H1 (cell line): ENCODE data around the gene PTPN22. TPM values are rescaled to one million over a fixed set of nuclear protein-coding genes. Genes with fewer than 3 reads are reported as not detected.

ENCODE experiments used
- CBX8 ChIP-seq: fragments of 300-800, 300-1000 bp; sonication (generic); IDR thresholded peaks from 2 replicates; pipeline ENCODE4 v1.7.1; 2016; ENCODE audit warnings: low read depth, low read length, borderline replicate concordance
- GTF2F1 ChIP-seq: IDR thresholded peaks from 2 replicates; pipeline ENCODE4 v1.6.1; 2012; ENCODE audit warnings: low read depth, low read length, improper control_type of control experiment, borderline replicate concordance
- polyA plus RNA-seq, 7 experiments: library from polyadenylated mRNA; depleted of rRNA in 3 of 7; stranded (reverse) in 5 of 7; unstranded in 2 of 7; fragments of >200 nt in 5 of 7; fragments of 200-250 nt in 2 of 7; gene quantifications; 1 replicate in 5 of 7; 2 replicates in 1 of 7; 4 replicates in 1 of 7; pipeline versions ENCODE4 v1.2.1 to v1.2.3, GENCODE V29; 2011 to 2013; ENCODE audit warnings: missing spikeins in 2 of 7, mixed read lengths in 2 of 7
- total RNA-seq: library from RNA; stranded (reverse); fragmentation: NEBNext Ultra II Directional; extraction: Animal tissue kit (Norgen Biotek cat#: 25700); gene quantifications from 2 replicates; pipeline ENCODE4 v1.2.1, GENCODE V29; 2021

Gene PTPN22
- total and polyA plus RNA-seq, 2 of the 8 experiments (the other 6 are each of a cell fraction or from before 2014, with no cell fraction given) = not detected

- TF ChIP-seq GTF2F1 = no peak
- no peak for TF ChIP-seq CBX8
Observed at GRCh38 chr1:113809670-113810602, 61.6 kb downstream of the PTPN22 start (continued).
